Naive thymus-derived CD4-positive, alpha-beta T cell (primary cell): ENCODE data around the gene NUP153. TPM values are rescaled to one million over a fixed set of nuclear protein-coding genes. Genes with fewer than 3 reads are reported as not detected.

Experiments used
- ATAC-seq: fragments of 150-1000 bp; cut with Tn5 transposase; 2 replicates; pipeline ENCODE4 v1.10.0; 2021; ENCODE audit warnings: mild to moderate bottlenecking, moderate library complexity
- CTCF ChIA-PET: fragments of 350-600 bp; sonication (Branson Sonifier 250); formaldehyde crosslinking; loops from one replicate; lab custom pipeline; 2021; ENCODE audit warnings: antibody characterized with exemption; lab: Charles Lee
- POLR2A ChIA-PET: fragments of 350-600 bp; sonication (Branson Sonifier 250); formaldehyde crosslinking; loops from one replicate; lab custom pipeline; 2021; ENCODE audit warnings: antibody characterized with exemption, inconsistent platforms; lab: Charles Lee
- DNase-seq, 9 donors: peaks; one replicate each; pipeline versions ENCODE4 v3.0.0 to v3.0.0-alpha.2; 2020 to 2022; ENCODE audit warnings: mixed read lengths in 1 of 9
- H3K27ac ChIP-seq: one replicate; pipeline ENCODE4 v1.7.0; 2013; ENCODE audit warnings: mild to moderate bottlenecking, low read depth, low read length, moderate library complexity
- H3K27me3 ChIP-seq, 2 donors: one replicate each; pipeline ENCODE4 v1.7.0; 2013; ENCODE audit warnings: low read length in 2 of 2, mild to moderate bottlenecking in 2 of 2, moderate library complexity in 2 of 2; ENCODE audit not compliant: control insufficient read depth in 2 of 2, insufficient read depth in 2 of 2
- H3K36me3 ChIP-seq, 3 experiments: 1 replicate in 2 of 3; 2 replicates in 1 of 3; pipeline ENCODE4 v1.7.0; 2013; ENCODE audit warnings: low read length in 3 of 3, mild to moderate bottlenecking in 3 of 3, moderate library complexity in 1 of 3; ENCODE audit not compliant: insufficient read depth in 3 of 3, control insufficient read depth in 2 of 3
- H3K4me1 ChIP-seq, 2 donors: one replicate each; pipeline ENCODE4 v1.7.0; 2013; ENCODE audit warnings: low read length in 2 of 2, mild to moderate bottlenecking in 2 of 2, moderate library complexity in 1 of 2; ENCODE audit not compliant: control insufficient read depth in 2 of 2, insufficient read depth in 2 of 2
- H3K4me3 ChIP-seq: 2 replicates; pipeline ENCODE4 v1.7.0; 2013; ENCODE audit warnings: mild to moderate bottlenecking, low read length
- H3K9me3 ChIP-seq, 3 experiments: 1 replicate in 2 of 3; 2 replicates in 1 of 3; pipeline ENCODE4 v1.7.0; 2013; ENCODE audit warnings: low read length in 3 of 3; ENCODE audit not compliant: control insufficient read depth in 2 of 3
- H3K27ac Mint-ChIP-seq, 9 donors: one replicate each; pipeline ENCODE4 v1.8.0; 2020 to 2022; ENCODE audit warnings: mixed read lengths in 9 of 9, mild to moderate bottlenecking in 8 of 9, moderate library complexity in 5 of 9, inconsistent platforms in 2 of 9
- H3K27me3 Mint-ChIP-seq, 5 donors: one replicate each; pipeline ENCODE4 v1.8.0; 2021 to 2022; ENCODE audit warnings: mixed read lengths in 5 of 5, mild to moderate bottlenecking in 1 of 5
- H3K36me3 Mint-ChIP-seq, 5 donors: one replicate each; pipeline ENCODE4 v1.8.0; 2020 to 2022; ENCODE audit warnings: mixed read lengths in 5 of 5, mild to moderate bottlenecking in 3 of 5, inconsistent platforms in 1 of 5
- H3K4me1 Mint-ChIP-seq, 7 donors: one replicate each; pipeline ENCODE4 v1.8.0; 2020 to 2022; ENCODE audit warnings: mixed read lengths in 7 of 7, mild to moderate bottlenecking in 3 of 7, inconsistent platforms in 1 of 7
- H3K4me3 Mint-ChIP-seq, 10 donors: one replicate each; pipeline ENCODE4 v1.8.0; 2020 to 2022; ENCODE audit warnings: mild to moderate bottlenecking in 10 of 10, mixed read lengths in 10 of 10, moderate library complexity in 6 of 10, inconsistent platforms in 2 of 10
- H3K9me3 Mint-ChIP-seq, 11 donors: one replicate each; pipeline ENCODE4 v1.8.0; 2020 to 2022; ENCODE audit warnings: mixed read lengths in 11 of 11, mild to moderate bottlenecking in 4 of 11, inconsistent platforms in 1 of 11, moderate library complexity in 1 of 11
- intact Hi-C, 2 donors: fragments of 100-400 bp; cut with micrococcal nuclease; formaldehyde crosslinking; loops; one replicate each; pipeline ENCODE4 v1.15.1; 2023
- polyA plus RNA-seq, 2 donors: library from polyadenylated mRNA; unstranded; fragments of 300-500 nt; fragmentation: Illumina TruSeq; gene quantifications; one replicate each; pipeline ENCODE4 v1.2.3, GENCODE V29; 2021
- total RNA-seq, 6 experiments: library from RNA in 5 of 6; stranded (reverse) in 5 of 6; gene quantifications; 1 replicate in 5 of 6; 2 replicates in 1 of 6; pipeline ENCODE4 v1.2.3 and lab custom pipeline; 2021 to 2026

The NUP153 gene
- total and polyA plus RNA-seq, 7 experiments from 2014 or later: 2.5 to 90.9 (median 48.7) TPM

DNA sequence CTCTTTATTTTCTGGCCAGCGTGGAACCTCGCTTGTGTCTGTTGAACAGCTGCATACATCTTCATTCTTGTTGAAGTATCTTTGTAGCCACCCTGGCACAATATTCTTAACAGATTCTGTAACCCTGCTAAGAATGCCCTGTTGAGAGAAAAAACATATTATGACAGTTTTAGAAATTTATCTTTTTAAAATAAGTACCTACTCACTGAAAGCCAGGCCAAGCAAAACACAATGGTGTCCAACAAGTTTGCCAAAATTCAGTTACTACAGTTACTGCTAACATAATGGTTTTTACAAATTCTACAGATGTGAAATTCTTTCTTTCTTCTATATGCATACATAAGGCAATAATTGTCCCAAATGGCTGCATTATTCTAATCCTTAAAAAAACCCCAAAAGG lies 18.2 kb downstream of the NUP153 start:
- no peak overlapping the region for H3K27ac ChIP-seq
- H3K4me1 ChIP-seq: peaks cover 0 to 5% of the 10 kb centered on the region in 2 donors
- H3K27me3 ChIP-seq: no peaks in the 10 kb centered on the region
- CTCF ChIA-PET: no interaction called here
- Mint-ChIP-seq H3K4me1 (peaks cover 36 to 73% (median 65%) of the 10 kb centered on the region in 7 donors), H3K4me3 (no peak overlapping the region), H3K27ac (peak overlapping the region in 2 of 9 donors; percentile 19 to 21), H3K27me3 (no peaks in the 10 kb centered on the region), H3K9me3 (no peaks in the 10 kb centered on the region), H3K36me3 (peaks cover 8 to 36% (median 23%) of the 10 kb centered on the region in 5 donors)
- intact Hi-C loops: no loop called here
- no peaks in the 10 kb centered on the region for H3K9me3 ChIP-seq
- DNase-seq (no peak), ATAC-seq (no peak)
- H3K36me3 ChIP-seq: peaks cover 0 to 34% (median 15%) of the 10 kb centered on the region in 3 experiments
- POLR2A ChIA-PET: no interaction called here
- no peak overlapping the region for H3K4me3 ChIP-seq

DNA sequence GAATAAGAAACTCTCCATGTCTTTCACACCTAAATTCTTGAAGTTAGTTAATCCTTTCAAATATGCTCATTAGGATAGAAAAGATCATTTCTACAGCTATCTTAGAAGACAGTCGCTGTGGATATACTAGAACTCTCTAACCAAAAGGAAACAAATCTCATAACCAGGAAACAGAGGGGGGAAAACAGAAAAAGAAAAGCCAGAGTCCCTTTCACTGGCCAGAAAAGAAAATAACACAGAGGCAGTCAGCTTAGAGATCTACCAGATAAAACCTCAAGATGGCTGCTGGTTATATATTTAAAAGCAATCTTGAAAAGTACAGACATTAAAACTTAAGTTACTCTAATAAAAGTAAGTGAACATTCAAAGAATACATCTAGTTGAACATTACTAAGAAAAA lies 19.6 kb downstream of the NUP153 start:
- peak overlapping the region in 4 of 9 donors; percentile 3 to 39 (median 20) for H3K27ac Mint-ChIP-seq
- intact Hi-C loops: no loop called here
- H3K27me3 ChIP-seq: no peaks in the 10 kb centered on the region
- H3K27me3 Mint-ChIP-seq: no peaks in the 10 kb centered on the region
- H3K9me3 ChIP-seq: no peaks in the 10 kb centered on the region
- peaks cover 0 to 40% (median 15%) of the 10 kb centered on the region in 3 experiments for H3K36me3 ChIP-seq
- peaks cover 8 to 44% (median 30%) of the 10 kb centered on the region in 5 donors for H3K36me3 Mint-ChIP-seq
- no peak overlapping the region for H3K4me3 Mint-ChIP-seq
- H3K4me1 ChIP-seq: peaks cover 0 to 5% of the 10 kb centered on the region in 2 donors
- no peak overlapping the region for H3K4me3 ChIP-seq
- peaks cover 35 to 68% (median 60%) of the 10 kb centered on the region in 7 donors for H3K4me1 Mint-ChIP-seq
- no peak for DNase-seq
- ChIA-PET POLR2A (interaction anchor here (0.7 kb wide), 1 partner anchor 1526 kb away, joined by 3 read pairs; no protein-coding TSS in a partner anchor), CTCF (interaction anchor here (1.2 kb wide), 1 partner anchor 20 kb away, joined by 3 read pairs; the partner anchor contains the start of gene NUP153)
- no peak overlapping the region for H3K27ac ChIP-seq
- no peak for ATAC-seq
- no peaks in the 10 kb centered on the region for H3K9me3 Mint-ChIP-seq

DNA sequence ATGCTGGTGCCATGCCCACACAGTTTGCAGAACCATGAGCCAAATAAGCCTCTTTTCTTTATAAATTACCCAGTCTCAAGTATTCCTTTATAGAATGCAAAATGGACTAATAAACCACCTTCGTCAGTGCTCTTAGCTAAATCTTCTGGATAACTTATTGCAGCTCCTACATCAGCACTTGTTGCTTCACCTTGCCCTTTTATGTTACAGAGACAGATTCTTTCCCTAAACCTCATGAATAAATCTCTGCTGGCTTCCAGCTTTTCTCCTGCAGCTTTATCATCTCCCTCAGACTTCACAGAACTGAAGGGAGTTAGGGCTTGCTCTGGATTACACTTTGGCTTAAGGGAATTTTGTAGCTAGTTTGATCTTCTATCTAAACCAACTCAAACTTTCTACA lies 22.6 kb downstream of the NUP153 start:
- ATAC-seq (no peak), DNase-seq (no peak)
- no peaks in the 10 kb centered on the region for H3K9me3 Mint-ChIP-seq
- ChIA-PET POLR2A (no interaction called here), CTCF (no interaction called here)
- no peak overlapping the region for H3K27ac ChIP-seq
- no peaks in the 10 kb centered on the region for H3K27me3 ChIP-seq
- H3K36me3 Mint-ChIP-seq: peaks cover 8 to 59% (median 41%) of the 10 kb centered on the region in 5 donors
- H3K27me3 Mint-ChIP-seq: no peaks in the 10 kb centered on the region
- peaks cover 0 to 45% (median 15%) of the 10 kb centered on the region in 3 experiments for H3K36me3 ChIP-seq
- H3K4me1 ChIP-seq: peaks cover 3 to 10% of the 10 kb centered on the region in 2 donors
- intact Hi-C loops: loop anchor here in 1 of 2 donors (2.0 kb wide), 1 partner anchor 17 kb away; no protein-coding TSS in a partner anchor
- no peaks in the 10 kb centered on the region for H3K9me3 ChIP-seq
- H3K4me3 Mint-ChIP-seq: no peak overlapping the region
- peak overlapping the region in 2 of 9 donors; percentile 3 to 80 for H3K27ac Mint-ChIP-seq
- H3K4me3 ChIP-seq: no peak overlapping the region
- peaks cover 37 to 69% (median 61%) of the 10 kb centered on the region in 7 donors for H3K4me1 Mint-ChIP-seq

DNA sequence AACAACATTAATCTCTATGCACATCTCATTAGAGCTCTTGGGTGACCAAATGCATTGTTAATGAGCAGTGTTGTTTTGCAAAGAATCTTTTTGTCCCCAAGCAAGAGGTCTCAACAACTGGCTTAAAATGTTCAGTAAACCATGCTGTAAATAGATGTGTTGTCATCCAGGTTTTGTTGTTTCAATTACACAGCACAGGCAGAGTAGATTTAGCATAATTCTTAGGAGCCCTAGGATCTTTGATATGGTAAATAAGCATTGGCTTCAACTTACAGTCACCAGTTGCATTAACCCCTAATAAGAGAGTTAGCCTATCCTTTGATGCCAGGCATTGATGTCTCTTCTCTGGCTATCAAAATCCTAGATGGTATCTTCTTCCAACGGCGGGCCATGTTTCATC lies 23.3 kb downstream of the NUP153 start:
- Histone ChIP-seq H3K4me3 (no peak overlapping the region), H3K27ac (no peak overlapping the region), H3K4me1 (peaks cover 3 to 12% of the 10 kb centered on the region in 2 donors), H3K27me3 (no peaks in the 10 kb centered on the region), H3K36me3 (peaks cover 0 to 45% (median 15%) of the 10 kb centered on the region in 3 experiments), H3K9me3 (no peaks in the 10 kb centered on the region)
- Mint-ChIP-seq H3K27ac (peak overlapping the region in 3 of 9 donors; percentile 11 to 43 (median 12)), H3K4me1 (peaks cover 44 to 71% (median 62%) of the 10 kb centered on the region in 7 donors), H3K4me3 (no peak overlapping the region), H3K27me3 (no peaks in the 10 kb centered on the region), H3K36me3 (peaks cover 8 to 61% (median 41%) of the 10 kb centered on the region in 5 donors), H3K9me3 (no peaks in the 10 kb centered on the region)
- ChIA-PET POLR2A (no interaction called here), CTCF (interaction anchor here (0.6 kb wide), 1 partner anchor 212 kb away, joined by 4 read pairs; no protein-coding TSS in a partner anchor)
- ATAC-seq: no peak
- no peak for DNase-seq
- intact Hi-C loops: no loop called here

DNA sequence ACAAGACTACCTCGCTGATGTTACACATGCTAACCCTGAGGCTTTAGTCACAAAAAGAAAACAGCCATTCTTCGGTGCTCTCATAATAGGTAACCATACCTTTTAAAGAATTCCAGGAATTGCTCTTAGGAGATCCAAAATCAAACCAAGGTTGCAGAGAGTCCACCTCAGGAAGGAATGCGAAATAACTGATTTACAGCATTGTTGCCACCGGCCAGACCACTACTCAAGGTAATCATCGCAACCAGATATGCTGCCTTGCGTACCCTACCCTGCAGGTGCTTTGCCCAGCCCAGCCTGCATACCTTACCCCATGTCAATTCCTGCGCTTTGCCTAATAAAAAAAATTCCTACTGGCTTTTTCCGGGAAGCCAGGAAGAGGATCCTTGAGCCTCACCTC lies 27.0 kb downstream of the NUP153 start:
- peak overlapping the region in 2 of 9 donors; percentile 45 to 67 for H3K27ac Mint-ChIP-seq
- no peaks in the 10 kb centered on the region for H3K9me3 Mint-ChIP-seq
- H3K27me3 Mint-ChIP-seq: no peaks in the 10 kb centered on the region
- intact Hi-C loops: loop anchor here in 1 of 2 donors (2.0 kb wide), 1 partner anchor 19 kb away; no protein-coding TSS in a partner anchor
- peaks cover 35 to 77% (median 64%) of the 10 kb centered on the region in 7 donors for H3K4me1 Mint-ChIP-seq
- Histone ChIP-seq H3K9me3 (no peaks in the 10 kb centered on the region), H3K27me3 (no peaks in the 10 kb centered on the region), H3K4me3 (no peak overlapping the region), H3K36me3 (peaks cover 0 to 32% (median 7%) of the 10 kb centered on the region in 3 experiments), H3K4me1 (peaks cover 7 to 16% of the 10 kb centered on the region in 2 donors), H3K27ac (no peak overlapping the region)
- H3K36me3 Mint-ChIP-seq: peaks cover 8 to 42% (median 30%) of the 10 kb centered on the region in 5 donors
- H3K4me3 Mint-ChIP-seq: peak overlapping the region in 1 of 10 donors; percentile 11
- ATAC-seq (no peak), DNase-seq (no peak)
- ChIA-PET POLR2A (no interaction called here), CTCF (no interaction called here)

DNA sequence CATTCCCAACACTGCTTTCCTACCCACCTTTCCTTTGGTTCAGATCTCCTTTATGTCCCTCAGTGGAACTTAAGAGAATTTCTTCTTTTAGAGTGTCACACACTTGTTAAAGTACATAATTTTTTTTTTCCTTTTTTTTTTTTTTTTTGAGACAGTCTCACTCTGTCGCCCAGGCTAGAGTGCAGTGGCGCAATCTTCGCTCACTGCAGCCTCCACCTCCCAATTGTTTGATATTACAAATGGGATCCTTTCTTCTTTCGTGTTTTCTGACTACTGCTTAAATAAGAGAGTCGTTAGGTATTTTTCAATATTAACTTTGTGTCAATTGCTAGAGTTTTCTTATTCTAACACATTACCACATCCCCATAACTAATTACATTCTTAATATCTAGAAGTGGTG lies 29.1 kb downstream of the NUP153 start:
- Mint-ChIP-seq H3K27me3 (no peaks in the 10 kb centered on the region), H3K9me3 (no peaks in the 10 kb centered on the region), H3K36me3 (peaks cover 3 to 38% (median 25%) of the 10 kb centered on the region in 5 donors), H3K4me3 (no peak overlapping the region), H3K27ac (peak overlapping the region in 3 of 9 donors; percentile 38 to 54 (median 51)), H3K4me1 (peaks cover 18 to 57% (median 49%) of the 10 kb centered on the region in 7 donors)
- intact Hi-C loops: no loop called here
- ChIA-PET POLR2A (no interaction called here), CTCF (no interaction called here)
- ATAC-seq (no peak), DNase-seq (no peak)
- Histone ChIP-seq H3K36me3 (peaks cover 0 to 34% (median 7%) of the 10 kb centered on the region in 3 experiments), H3K4me1 (peaks cover 7 to 11% of the 10 kb centered on the region in 2 donors), H3K4me3 (no peak overlapping the region), H3K27ac (no peak overlapping the region), H3K27me3 (no peaks in the 10 kb centered on the region), H3K9me3 (no peaks in the 10 kb centered on the region)
